ENCODE results near the gene FRG2.
"Not testable (repeated sequence)": the region's sequence is repeated elsewhere in the genome, so short reads cannot be mapped to it uniquely, and the experiment has no call there.

- not testable (repeated sequence) for TF ChIP-seq ZNF749 (CRISPR knock-in tag; IDR thresholded peaks at IDR 0.05; ENCODE audit: borderline replicate concordance); EP300 (IDR thresholded peaks at IDR 0.05; ENCODE audit: low read depth in 2 of 2, low read length in 2 of 2); EP300 (CRISPR knock-in tag; IDR thresholded peaks at IDR 0.05; ENCODE audit: borderline replicate concordance); BRCA1 (CRISPR knock-in tag; IDR thresholded peaks at IDR 0.05); USF2 (IDR thresholded peaks at IDR 0.05; ENCODE audit: low read depth, low read length); USF2 (CRISPR knock-in tag; IDR thresholded peaks at IDR 0.05; ENCODE audit: borderline replicate concordance); MBNL3 (CRISPR knock-in tag; conservative IDR thresholded peaks at IDR 0.05); ARID3A (IDR thresholded peaks at IDR 0.05; ENCODE audit: low read depth, low read length); ZNF550 (CRISPR knock-in tag; IDR thresholded peaks at IDR 0.05; ENCODE audit: borderline replicate concordance); SIN3A (IDR thresholded peaks at IDR 0.05; ENCODE audit: borderline replicate concordance, low read depth, low read length)
- TF ChIP-seq, protein P1, sequence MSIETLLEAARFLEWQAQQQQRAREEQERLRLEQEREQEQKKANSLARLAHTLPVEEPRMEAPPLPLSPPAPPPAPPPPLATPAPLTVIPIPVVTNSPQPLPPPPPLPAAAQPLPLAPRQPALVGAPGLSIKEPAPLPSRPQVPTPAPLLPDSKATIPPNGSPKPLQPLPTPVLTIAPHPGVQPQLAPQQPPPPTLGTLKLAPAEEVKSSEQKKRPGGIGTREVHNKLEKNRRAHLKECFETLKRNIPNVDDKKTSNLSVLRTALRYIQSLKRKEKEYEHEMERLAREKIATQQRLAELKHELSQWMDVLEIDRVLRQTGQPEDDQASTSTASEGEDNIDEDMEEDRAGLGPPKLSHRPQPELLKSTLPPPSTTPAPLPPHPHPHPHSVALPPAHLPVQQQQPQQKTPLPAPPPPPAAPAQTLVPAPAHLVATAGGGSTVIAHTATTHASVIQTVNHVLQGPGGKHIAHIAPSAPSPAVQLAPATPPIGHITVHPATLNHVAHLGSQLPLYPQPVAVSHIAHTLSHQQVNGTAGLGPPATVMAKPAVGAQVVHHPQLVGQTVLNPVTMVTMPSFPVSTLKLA (IDR thresholded peaks at IDR 0.05), result not testable (repeated sequence)
- TF ChIP-seq, protein P2, sequence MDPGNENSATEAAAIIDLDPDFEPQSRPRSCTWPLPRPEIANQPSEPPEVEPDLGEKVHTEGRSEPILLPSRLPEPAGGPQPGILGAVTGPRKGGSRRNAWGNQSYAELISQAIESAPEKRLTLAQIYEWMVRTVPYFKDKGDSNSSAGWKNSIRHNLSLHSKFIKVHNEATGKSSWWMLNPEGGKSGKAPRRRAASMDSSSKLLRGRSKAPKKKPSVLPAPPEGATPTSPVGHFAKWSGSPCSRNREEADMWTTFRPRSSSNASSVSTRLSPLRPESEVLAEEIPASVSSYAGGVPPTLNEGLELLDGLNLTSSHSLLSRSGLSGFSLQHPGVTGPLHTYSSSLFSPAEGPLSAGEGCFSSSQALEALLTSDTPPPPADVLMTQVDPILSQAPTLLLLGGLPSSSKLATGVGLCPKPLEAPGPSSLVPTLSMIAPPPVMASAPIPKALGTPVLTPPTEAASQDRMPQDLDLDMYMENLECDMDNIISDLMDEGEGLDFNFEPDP (CRISPR knock-in tag; conservative IDR thresholded peaks at IDR 0.05), result not testable (repeated sequence)
- TF ChIP-seq, protein P3, sequence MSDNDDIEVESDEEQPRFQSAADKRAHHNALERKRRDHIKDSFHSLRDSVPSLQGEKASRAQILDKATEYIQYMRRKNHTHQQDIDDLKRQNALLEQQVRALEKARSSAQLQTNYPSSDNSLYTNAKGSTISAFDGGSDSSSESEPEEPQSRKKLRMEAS (IDR thresholded peaks at IDR 0.05), result not testable (repeated sequence)
- TF ChIP-seq, protein P4, sequence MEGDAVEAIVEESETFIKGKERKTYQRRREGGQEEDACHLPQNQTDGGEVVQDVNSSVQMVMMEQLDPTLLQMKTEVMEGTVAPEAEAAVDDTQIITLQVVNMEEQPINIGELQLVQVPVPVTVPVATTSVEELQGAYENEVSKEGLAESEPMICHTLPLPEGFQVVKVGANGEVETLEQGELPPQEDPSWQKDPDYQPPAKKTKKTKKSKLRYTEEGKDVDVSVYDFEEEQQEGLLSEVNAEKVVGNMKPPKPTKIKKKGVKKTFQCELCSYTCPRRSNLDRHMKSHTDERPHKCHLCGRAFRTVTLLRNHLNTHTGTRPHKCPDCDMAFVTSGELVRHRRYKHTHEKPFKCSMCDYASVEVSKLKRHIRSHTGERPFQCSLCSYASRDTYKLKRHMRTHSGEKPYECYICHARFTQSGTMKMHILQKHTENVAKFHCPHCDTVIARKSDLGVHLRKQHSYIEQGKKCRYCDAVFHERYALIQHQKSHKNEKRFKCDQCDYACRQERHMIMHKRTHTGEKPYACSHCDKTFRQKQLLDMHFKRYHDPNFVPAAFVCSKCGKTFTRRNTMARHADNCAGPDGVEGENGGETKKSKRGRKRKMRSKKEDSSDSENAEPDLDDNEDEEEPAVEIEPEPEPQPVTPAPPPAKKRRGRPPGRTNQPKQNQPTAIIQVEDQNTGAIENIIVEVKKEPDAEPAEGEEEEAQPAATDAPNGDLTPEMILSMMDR (CRISPR knock-in tag; IDR thresholded peaks at IDR 0.05), result not testable (repeated sequence)
- TF ChIP-seq, protein P5, sequence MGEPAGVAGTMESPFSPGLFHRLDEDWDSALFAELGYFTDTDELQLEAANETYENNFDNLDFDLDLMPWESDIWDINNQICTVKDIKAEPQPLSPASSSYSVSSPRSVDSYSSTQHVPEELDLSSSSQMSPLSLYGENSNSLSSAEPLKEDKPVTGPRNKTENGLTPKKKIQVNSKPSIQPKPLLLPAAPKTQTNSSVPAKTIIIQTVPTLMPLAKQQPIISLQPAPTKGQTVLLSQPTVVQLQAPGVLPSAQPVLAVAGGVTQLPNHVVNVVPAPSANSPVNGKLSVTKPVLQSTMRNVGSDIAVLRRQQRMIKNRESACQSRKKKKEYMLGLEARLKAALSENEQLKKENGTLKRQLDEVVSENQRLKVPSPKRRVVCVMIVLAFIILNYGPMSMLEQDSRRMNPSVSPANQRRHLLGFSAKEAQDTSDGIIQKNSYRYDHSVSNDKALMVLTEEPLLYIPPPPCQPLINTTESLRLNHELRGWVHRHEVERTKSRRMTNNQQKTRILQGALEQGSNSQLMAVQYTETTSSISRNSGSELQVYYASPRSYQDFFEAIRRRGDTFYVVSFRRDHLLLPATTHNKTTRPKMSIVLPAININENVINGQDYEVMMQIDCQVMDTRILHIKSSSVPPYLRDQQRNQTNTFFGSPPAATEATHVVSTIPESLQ (CRISPR knock-in tag; conservative IDR thresholded peaks at IDR 0.05), result not testable (repeated sequence)
Observed at GRCh38 chr4:190064805-190065204, 37.7 kb upstream of the FRG2 start.

Data from HepG2 (cell line).